Measurements from ENCODE around the gene HDAC4.

DNA sequence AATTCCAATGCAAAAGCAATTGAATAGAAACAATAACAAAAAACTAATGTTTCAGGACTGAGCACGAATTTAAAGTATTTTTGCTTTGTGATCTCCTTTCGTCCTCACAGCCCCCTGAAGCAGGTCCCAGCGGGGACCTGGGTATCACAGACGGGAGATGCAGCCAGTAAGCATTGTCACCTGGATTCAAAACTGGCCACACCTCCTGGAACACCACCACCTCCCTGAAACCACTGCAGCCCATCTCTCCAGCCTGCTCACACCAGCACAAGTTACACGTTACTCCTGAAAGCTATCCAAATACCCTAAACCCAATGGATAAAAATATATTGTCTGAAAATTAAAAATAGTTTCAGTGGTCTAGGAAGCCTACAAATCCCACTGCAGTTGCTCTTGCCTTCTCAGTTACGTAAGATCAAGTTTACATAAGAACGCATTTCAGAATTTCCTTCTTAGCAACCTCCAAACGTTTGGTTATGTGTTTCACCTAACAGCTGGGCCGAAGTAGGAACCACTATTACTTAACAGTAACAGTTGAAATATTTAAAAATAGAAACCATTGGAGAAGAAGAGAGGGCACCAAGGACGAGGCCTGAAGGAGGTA lies 178.0 kb downstream of the HDAC4 start:
- TF ChIP-seq GATA2 (IDR thresholded peaks at IDR 0.05; ENCODE audit: low read depth, low read length) = no peak
- TF ChIP-seq GATA3 (IDR thresholded peaks at IDR 0.05; ENCODE audit: low read depth, low read length) = no peak

Data from SH-SY5Y (cell line).